NCI-H526 (cell line): ENCODE measurements around the gene ADD2.
A peak's percentile ranks its signal among the peaks of the same experiment; 100 is the strongest.

Source experiments
- DNase-seq, 2 experiments: peaks; one replicate each; lab custom pipeline; 2025; lab: John Stamatoyannopoulos, UW

ADD2 gene

DNA sequence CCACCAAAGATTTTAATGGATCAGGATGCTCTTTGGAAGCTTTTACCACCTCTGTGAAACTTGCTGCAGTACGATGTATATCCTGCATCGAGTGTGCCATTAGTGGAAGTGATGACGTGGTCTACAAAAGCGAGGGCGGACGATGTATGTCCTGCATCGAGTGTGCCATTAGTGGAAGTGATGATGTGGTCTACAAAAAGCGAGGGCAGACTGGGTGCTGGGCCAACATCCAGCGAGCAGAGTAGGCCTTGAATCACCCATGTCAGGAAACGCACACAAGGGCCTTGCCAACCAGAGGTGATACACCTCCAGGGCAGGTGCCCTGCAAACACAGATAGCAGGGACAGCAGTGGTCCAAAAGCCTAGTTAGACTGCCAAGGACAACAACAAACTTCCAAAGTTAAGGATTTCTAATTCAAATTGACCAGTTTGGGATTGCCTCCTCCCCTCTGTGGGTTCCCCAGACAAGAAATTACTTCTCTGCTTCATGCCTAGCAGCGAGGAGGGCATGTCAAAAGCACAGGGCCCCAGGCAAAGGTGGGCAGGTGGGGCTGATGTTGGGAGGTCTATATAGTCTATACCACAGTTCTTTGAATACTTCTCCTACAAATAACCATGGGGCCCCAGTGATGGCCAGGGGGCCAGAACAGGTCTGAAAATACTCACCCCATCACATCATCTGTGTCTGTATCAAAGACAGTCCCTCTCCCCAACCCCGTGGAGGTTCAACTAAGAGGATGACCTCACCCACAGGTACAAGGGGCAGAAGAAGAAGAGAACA is 70.2 kb downstream of the ADD2 start:
- no peak for DNase-seq

DNA sequence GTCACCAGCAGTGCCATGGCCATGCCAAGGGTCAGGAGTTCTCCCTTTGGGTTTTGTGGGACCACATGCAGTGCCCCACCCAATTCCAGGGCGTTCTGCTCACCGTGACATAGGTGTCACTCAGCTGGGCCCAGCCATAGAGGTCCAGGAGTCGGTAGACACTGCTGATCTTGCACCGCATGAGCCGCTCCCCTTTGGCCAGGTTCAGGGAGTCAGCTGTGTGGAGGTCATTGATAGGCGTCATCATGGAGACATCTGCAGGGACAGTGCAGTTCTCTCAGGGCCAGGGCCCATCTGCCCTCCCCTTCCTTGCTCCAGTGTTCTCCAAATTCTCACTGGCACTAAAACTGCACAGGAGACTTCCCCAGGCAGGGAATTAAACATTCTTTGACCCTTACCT is 71.9 kb downstream of the ADD2 start:
- DNase-seq, result no peak

DNA sequence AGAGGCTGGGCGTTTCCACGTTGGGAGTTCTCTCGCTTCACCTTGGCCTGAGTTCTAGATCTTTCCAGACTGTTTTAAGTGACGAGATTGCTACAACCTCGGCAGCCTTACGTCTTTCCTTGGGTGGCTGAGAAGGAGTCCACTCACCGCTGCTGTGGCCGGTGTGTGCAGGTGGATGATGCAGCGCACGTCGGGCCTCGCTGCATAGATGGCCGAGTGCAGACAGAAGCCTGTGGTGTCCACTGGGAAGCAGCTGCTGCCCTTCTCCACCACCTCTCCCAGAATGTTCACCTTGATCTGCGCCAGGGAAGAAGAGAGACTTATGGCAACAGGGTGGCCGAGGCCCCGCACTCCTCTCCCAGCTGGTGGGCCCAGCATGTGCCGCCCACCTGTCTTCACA is 75.7 kb downstream of the ADD2 start:
- DNase-seq, result no peak

DNA sequence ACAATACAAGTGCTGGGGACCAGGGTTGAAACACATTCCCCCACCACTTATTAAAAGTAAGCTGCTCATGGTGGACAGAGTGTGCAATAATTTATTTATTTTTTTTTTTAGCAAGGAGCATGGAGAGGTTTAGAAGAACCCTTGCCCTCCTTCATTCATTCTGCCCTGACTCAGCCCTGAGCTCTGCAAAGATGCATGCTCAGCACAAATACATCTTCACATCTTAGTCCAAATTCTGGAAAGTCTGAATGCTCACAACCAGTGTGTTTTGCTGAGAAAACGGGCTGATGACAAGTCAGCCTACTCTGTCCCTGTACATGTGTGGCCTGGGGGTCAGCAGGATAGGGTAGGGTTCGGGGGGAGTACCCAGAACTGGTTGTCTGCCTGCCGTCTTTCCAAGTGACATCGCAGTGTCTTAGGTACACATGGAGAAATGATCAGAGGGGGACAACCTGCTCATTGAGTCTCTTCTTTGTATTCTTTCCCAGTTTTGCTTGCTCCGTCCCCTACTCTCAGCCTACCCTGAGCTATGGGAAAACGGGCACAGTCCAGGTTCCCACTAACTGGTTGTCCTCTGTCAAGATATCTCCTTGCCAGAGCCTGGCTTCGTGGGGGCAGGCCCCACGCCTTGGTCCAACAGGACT is 76.4 kb downstream of the ADD2 start:
- DNase-seq, result no peak

DNA sequence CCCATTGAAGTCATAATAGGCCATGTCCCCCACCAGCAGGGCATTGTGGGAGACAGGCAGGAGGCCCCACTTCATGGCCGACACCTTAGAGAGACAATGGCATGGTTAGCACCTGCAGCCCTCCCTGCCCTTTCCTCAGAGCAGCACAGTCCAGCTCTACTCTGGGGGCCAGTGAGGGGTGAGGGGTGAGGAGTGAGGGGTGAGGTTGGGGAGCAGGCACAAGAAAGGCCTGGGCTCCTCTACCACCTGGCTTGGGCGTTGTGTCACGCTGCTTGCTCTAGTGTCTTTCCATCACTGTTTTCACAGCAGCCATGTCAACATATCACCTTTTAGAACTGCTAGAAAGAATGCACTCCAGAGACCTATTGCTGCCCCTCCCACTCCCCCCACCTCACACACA is 77.2 kb downstream of the ADD2 start:
- no peak for DNase-seq

DNA sequence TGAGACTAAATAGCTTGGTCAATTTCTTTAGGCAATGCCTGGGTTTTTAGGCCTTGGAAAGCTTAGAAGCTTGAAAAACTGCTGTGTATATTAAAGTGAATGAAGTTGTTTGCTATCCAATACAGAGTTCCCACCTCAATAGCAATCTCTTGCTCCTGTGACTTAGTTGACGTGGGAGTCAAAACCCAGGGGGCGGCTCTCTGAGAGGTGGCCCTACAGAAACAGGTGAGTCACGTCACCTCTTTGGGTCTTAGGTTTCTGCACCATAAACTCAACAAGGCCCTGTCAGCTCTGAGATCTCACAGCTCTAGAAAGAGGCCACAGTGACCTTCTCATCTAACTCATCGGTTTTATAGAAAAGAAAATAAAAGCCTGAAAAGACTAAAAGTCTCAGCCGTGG is 79.6 kb downstream of the ADD2 start:
- DNase-seq, result no peak

DNA sequence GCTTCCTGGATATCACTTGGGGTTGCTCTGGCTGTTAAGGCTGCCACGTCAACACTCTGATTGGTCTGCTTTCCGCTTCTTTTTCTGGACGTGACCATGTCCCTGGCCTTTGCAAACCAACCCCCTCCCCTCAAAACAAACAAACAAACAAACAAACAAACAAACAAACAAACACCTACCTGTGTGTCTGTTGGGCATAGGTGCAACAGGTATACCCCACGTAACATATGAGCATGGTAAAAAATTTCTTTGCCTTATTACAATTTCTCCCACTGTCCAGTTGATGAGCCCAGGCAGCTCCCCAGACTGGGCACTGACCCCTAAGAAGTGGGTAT is 80.6 kb downstream of the ADD2 start:
- no peak for DNase-seq

DNA sequence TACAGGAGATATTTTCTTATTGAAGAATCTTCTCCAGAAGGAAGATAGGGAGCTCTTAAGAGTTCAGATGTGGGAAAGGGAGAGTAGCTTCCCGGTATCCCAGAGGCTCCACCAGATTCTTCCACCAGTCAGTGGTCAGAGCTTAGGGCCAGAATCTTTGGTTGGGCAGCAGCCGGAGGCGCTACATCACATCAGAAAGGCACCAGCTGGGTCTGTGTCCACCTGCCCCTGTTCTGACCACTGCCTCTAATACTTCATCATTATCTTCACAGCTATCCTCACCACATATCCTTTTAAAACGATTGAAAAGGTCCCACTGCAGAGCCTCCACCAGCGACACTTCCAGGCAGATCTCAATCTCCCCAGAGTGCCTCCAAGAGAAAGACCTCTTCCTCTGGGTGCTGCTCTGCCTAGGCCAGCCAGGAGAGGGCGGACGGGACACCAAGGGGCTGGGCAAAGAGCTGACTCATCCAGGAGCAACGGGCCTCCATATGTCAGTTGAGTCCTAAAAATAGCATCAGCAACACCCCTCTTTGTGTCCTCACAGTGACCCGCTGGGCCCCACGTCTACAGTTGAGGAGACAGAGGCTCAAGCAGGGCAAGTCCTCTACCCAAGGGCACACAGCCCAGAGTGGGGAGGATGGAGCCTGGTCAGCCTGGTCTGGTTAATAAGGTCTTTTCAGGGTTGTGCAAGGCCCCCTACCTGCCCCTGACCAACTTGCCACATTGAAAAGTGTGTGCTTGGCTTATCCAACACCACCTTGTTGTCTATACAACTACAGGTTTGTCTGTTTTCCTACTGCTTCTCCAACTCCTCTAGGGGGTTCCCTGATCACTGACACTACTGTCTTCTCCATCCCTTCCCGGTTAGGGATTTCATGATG is 81.2 kb downstream of the ADD2 start:
- DNase-seq, result peak in 1 of 2 experiments; percentile 41

DNA sequence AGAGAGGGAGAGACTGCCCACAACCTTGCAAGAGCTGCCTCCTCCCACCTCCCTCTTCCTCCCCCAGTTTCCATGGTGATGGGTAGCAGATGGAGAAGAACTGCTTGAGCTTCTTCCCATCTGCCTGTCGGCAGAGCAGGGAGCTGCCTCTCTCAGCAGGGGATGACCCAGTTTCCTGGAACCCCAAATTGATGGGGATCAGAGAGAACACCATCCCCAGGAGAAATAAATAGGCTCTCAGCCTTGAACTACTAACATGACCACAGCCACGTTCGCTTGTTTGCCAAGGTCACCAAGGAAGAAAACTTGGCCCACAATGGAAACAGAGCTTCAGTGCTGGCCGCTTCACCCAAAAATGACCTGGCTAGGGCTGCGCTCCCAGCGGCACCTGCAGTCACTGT is 82.2 kb downstream of the ADD2 start:
- no peak for DNase-seq

DNA sequence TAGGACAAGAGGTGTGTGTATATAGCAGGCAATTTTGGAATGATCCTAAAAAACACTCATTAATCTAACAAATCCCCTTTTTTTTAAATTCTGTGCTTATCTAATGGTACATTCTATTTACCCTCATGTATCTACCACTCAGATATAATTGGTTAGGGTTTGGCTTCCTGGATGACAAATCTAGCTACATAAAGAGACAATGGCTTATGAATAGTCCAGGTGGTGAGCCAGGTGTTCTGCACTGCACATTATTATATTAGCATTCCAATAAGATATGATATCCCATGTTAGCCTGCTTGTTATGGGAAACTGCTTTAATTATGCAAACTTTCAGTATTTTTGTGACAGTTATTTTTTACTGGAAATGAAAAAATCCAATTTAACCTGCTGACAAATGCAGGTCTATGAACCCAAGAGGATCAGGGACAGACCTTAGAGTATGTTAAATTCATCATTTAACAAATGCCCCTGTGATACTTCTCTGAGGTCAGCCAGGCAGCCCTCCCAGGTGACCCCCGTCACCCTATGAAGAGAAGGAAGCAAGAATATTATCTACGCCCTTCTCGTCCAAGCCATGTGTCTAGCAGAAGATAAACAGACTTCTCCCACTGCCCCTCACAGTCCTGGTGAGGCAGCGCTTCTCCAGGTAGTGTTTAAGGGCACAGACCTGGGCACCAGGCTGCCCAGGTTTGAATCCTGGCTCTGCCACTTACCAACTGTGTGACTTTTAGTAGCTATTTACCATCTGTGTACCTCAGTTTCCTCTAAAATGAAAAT is 83.0 kb downstream of the ADD2 start:
- no peak for DNase-seq

DNA sequence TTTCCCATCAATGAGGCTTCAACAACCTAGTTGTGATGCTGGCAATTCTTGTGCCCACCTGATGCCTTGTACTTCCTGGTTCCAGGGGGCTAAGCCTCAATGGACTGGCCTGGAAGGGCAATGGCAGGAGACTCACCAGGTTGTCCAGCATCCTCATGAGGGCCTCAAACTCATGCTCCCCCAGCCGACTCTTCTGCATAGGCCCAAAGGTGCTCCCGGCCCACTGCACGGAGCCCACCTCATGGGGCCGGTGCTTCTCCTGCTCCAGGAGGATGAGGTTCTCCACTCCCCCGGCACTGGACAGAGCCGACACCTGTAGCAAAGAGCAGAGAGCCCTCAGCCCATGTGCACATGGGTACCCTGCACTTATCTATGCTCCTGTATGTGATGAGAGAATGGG is 84.5 kb downstream of the ADD2 start:
- no peak for DNase-seq

DNA sequence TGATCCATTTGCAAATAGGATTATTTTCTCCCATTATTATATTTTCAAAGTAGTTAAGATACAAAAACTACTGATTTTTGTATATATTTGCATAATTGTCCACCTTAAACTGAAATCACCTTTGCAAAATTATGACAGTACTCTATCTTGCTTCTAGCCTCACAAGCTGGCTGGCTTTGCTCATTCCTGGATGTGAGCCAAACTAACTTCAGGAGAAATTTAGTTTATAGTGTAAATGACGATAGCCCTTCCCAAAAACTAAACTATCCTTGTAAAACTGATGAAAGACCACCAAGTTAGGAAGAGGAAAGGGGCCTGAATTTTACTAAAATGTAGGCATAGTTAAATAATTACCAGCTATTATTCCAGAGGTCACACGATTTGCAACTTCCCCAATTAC is 87.3 kb downstream of the ADD2 start:
- no peak for DNase-seq

DNA sequence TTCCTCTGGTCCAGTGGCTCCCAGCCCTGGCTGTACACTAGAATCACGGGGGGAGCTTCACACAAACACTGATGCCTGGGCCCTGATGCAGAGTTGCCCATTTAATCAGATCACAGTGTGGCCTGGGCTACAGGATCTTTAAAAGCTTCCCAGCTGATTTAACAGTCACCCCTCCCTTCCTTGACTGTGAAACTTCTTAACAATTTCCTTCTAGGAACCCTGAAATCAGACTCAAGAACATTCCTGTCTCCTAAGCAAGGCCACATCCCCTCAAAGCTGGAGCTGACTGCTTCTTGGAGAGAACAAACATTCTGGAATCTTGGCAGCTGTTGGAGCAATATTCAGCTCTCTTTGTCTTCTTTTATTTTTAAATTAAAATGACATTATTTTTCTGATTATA is 88.7 kb downstream of the ADD2 start:
- DNase-seq, result no peak

DNA sequence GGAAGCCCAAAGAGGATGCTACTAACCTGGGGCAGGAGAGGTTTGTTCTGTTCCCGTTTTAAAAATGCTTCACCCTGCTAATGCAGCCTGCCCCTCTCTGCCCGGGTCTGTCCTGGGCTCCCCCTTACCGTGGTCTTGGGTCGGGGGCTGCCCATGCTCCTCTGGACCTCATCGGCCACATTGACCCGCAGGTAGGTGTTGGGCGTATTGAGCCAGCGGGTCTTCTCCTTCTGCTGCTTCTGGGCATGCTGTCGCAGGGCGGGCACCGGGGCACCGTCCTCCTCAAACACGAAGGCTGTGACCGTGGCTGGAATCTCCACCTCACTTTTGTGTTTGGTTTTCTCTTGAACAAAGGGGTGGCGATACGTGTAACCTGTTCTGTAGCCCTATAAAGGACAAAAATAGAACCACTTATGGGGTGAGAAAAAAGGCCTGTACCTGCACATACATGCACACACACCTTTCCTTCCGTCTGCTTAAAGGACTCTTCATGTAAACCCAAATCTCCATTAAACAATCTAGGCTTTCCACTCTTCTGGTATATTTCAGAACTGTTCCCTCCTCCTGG is 89.3 kb downstream of the ADD2 start:
- DNase-seq, result no peak

DNA sequence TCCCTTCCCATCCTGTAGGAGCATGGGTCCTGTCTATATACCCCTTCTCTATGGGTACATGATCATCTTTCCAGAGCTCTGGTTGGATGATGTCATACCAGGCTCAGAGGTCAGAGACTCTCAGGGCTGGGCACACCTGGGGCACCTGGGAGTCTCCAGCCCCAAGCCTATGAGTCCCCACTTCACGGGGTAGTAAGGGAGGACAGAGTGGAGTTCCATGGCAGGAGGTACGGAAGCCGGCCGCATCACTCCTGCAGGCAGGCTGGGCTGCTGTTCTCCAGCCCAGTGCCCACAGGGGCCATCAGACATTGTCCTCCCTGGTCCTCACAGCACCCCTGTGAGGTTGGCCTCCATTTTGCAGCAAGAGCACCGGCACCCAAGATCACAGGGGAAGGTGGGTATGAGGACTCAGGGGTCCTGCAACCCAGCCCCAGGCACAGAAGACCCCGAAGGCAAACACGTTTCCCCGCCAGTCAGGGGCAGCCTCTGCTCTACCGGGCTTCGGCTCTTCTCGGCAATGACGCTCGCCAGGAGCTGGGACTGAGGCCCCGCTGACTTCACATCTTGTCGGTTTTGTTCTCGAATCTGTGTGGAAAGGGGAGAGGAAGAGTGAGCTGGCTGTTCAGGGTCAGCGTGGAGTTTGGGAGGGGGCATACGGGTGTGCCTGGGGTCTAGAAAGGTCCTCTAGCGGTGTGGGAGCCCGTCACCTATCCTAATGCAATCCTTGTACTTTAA is 91.5 kb downstream of the ADD2 start:
- DNase-seq, result no peak

DNA sequence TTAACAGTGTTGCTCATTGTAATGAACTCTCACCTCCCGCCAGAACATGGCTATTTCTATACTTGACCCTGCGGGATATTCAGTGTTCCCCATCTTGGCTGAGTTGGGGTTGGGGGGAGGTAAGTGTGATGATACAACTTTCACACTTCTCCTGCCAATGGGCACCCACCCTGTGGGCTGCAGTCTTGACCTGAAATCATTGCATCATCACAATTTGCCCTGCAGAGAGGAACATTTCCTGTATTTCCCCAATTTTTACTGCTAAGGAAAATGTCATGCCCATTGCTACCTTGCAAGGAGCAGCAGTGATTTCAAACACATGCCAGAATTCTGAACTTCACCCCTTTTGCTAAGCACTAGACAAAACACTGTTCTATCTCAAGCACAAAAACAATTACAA is 92.1 kb downstream of the ADD2 start:
- DNase-seq, result no peak

DNA sequence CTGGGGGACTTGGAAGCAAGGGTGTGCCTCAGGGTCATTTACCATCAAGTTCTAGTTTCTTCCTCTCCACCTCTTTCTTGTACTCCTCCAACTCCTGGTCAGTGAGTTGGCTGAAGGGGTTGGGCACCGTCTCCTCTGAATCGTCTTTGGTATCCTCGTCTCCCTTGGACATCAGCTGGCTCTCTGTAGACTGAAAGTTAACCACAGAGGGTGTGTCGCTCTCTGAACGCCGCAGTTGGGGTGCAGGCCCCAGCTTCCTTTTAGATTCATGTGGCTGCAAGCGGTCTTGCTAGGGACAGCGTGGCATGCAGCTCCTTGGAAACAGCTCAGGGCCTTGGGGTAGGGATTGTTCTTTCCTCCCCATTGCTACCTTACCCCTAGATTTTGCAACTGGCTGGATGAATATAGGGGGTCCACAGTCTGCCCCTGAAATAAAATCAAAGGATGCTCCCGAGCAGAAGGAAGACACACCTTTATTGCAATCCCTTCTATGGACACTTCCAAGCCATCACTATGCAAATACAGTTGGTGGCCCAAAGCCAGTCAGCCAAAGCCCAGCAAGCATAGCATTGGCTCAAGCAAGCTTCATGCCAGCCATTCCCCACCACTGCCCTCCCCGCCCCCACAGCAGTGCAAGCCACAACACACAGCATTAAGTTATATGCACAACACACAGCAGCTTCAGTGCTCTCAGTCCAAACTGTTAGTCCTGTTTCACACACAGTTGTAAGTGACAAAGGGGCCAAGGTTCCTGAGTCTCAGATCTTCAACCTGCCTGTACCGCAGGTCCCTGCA is 93.2 kb downstream of the ADD2 start:
- no peak for DNase-seq

DNA sequence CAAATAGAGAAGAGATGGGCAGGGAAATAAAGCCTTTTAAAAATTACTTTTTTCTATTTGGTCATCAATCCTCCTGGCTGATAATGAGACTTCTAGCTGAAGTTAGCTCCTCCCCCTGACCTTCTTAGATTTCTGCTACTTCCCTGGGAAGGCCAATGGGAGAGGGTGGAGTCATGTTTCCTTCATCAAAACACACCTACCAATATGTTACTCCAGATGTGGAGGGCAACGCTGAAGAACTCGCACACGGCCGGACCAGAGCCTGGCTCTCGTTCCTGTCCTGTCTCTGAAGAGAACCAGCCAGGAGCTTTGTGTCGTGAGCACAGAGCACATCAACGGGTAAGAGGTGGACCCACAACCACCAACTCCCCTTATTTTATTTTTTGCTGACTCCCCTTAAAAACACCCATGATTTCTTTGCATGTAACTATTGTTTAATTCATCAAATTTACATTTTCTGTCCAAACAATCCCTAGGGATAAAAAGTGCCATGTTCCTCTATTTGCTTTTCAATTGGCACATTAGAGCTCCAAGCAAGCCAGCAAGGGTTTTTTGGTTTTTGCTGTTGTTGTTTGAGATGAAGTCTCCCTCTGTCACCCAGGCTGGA is 94.9 kb downstream of the ADD2 start:
- DNase-seq, result no peak

DNA sequence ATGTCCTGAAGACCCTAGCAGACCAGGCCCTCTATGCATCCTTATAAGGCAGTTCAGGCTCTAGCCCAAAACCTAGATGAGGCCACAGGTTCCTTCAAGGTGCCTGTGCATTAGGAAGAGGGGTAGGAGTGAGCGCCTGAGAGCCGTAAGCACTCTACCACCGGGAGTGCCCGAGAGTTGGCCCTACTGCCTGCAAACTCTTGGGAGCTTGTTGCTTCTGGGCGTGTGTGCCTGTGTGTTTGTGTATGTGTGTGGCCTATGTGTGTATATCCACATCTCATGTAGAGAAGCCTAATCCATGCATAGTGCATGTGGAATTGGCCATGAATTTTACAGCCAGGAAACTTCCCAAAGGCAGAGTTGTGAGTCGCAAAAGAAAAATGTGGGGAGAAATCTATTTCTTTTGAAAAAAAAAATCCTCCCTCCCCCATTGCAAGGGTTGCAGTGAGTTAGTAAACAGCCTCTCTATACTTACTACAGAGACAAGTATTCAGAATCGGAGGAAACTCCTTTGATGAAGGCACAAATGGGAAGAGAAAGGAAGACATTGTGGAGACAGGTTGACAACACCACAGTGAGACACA is 96.8 kb downstream of the ADD2 start:
- DNase-seq, result no peak

DNA sequence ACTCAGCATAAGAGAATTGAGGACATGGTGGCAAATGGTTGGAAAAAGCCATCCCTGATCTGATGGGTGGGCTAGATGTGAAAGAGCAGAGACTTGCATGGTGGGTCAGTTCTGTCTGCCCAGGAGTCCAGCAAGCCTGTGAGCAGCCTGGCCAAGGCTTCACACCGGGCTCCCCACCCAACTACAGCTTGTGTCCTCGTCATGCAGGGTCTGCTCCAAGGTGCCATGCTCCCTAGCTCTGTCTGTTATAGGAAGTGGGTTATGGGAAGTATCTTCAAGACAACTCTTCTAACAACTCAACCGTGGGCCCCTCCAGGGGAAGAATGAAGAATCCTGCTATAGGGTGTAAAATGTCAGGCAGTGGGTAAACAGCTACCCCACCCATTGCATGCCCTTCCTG is 97.4 kb downstream of the ADD2 start:
- no peak for DNase-seq
